Neural cell (in vitro differentiated cells): ENCODE data around the gene ABI2.
"Not testable (repeated sequence)": the region's sequence is repeated elsewhere in the genome, so short reads cannot be mapped to it uniquely, and the experiment has no call there.

ENCODE experiments used
- CTCF ChIP-seq: fragments of 450-650 bp; IDR thresholded peaks from 2 replicates; pipeline ENCODE4 v1.5.1; 2014; ENCODE audit warnings: antibody characterized with exemption, mild to moderate bottlenecking, moderate library complexity; ENCODE audit not compliant: poor library complexity, severe bottlenecking
- EP300 ChIP-seq: fragments of 450-650 bp; conservative IDR thresholded peaks from 2 replicates; pipeline ENCODE4 v1.6.1; 2014; ENCODE audit warnings: antibody characterized with exemption, mild to moderate bottlenecking, moderate library complexity; ENCODE audit not compliant: poor library complexity, severe bottlenecking
- EZH2 ChIP-seq: fragments of 200-600, 300-800 bp; shearing (Covaris generic), sonication (generic); IDR thresholded peaks from 2 replicates; pipeline ENCODE4 v1.6.1; 2014; ENCODE audit warnings: antibody characterized with exemption, low read length, borderline replicate concordance, mild to moderate bottlenecking; ENCODE audit not compliant: insufficient read depth, poor library complexity, severe bottlenecking
- POLR2AphosphoS5 ChIP-seq: IDR thresholded peaks from 2 replicates; pipeline ENCODE4 v1.6.1; 2012

GRCh38 chr2:203342374-203342773, 14.2 kb downstream of the ABI2 start:
- not testable (repeated sequence) for TF ChIP-seq CTCF, EP300, POLR2AphosphoS5, EZH2
